Left ventricle myocardium inferior (tissue), 1 donor: ENCODE results near the gene ERLEC1. TPM values are rescaled to one million over a fixed set of nuclear protein-coding genes. Genes with fewer than 3 reads are reported as not detected.
A peak's percentile ranks its signal among the peaks of the same experiment; 100 is the strongest.
"Not testable (repeated sequence)": the region's sequence is repeated elsewhere in the genome, so short reads cannot be mapped to it uniquely, and the experiment has no call there.

Experiments
- DNase-seq: peaks from one replicate; pipeline ENCODE4 v3.0.0-alpha.2; 2020
- H3K27ac ChIP-seq: fragments of 200-600 bp; replicated peaks from 2 replicates; pipeline ENCODE4 v1.8.0; 2021
- H3K27me3 ChIP-seq: fragments of 200-600 bp; 2 replicates; pipeline ENCODE4 v1.8.0; 2021; ENCODE audit warnings: low read depth
- H3K36me3 ChIP-seq: fragments of 200-600 bp; 2 replicates; pipeline ENCODE4 v1.8.0; 2021
- H3K4me1 ChIP-seq: fragments of 200-600 bp; 2 replicates; pipeline ENCODE4 v1.8.0; 2021
- H3K4me3 ChIP-seq: fragments of 200-600 bp; 2 replicates; pipeline ENCODE4 v1.8.0; 2021; ENCODE audit warnings: mild to moderate bottlenecking, moderate library complexity
- H3K9me3 ChIP-seq: fragments of 200-600 bp; replicated peaks from 2 replicates; pipeline ENCODE4 v1.8.0; 2021
- CTCF ChIP-seq: fragments of 200-600 bp; IDR thresholded peaks from 2 replicates; pipeline ENCODE4 v1.8.0; 2021; ENCODE audit warnings: antibody characterized with exemption, mild to moderate bottlenecking, borderline replicate concordance
- intact Hi-C: fragments of 100-400 bp; cut with micrococcal nuclease; formaldehyde crosslinking; loops from one replicate; pipeline ENCODE4 v1.11.0; 2022
- total RNA-seq: library from RNA; stranded (reverse); fragmentation: NEBNext Ultra II Directional; extraction: Animal tissue kit (Norgen Biotek cat#: 25700); gene quantifications from one replicate; pipeline ENCODE4 v1.2.1, GENCODE V29; 2021
- donor health status: DM: no; HTN: yes; CAD: no; lungs with severe emphysema.

ERLEC1 gene
- total RNA-seq, 1 donor from 2014 or later = 44.3 TPM

- Histone ChIP-seq H3K9me3 (peaks cover 17% of the 10 kb centered on the region), H3K36me3 (peaks cover 40% of the 10 kb centered on the region), H3K4me1 (peaks cover 4% of the 10 kb centered on the region), H3K27ac (no peak overlapping the region), H3K4me3 (no peak overlapping the region), H3K27me3 (no peaks in the 10 kb centered on the region)
- intact Hi-C loops = no loop called here
- no peak for TF ChIP-seq CTCF
- no peak for DNase-seq
Observed at GRCh38 chr2:53756644-53757043, 30.2 kb upstream of the ERLEC1 start.

- H3K4me3 ChIP-seq, intact Hi-C loops, H3K27me3 ChIP-seq, DNase-seq, H3K27ac ChIP-seq, H3K4me1 ChIP-seq: not testable (repeated sequence)
- H3K9me3 ChIP-seq = peaks cover 17% of the 10 kb centered on the region
- peaks cover 43% of the 10 kb centered on the region for H3K36me3 ChIP-seq
Observed at GRCh38 chr2:53757206-53757605, 29.6 kb upstream of the ERLEC1 start.

- H3K4me1 ChIP-seq = peaks cover 25% of the 10 kb centered on the region
- H3K9me3 ChIP-seq = no peaks in the 10 kb centered on the region
- no peak for TF ChIP-seq CTCF
- intact Hi-C loops = no loop called here
- H3K4me3 ChIP-seq = no peak overlapping the region
- no peaks in the 10 kb centered on the region for H3K27me3 ChIP-seq
- DNase-seq = no peak
- peaks cover 20% of the 10 kb centered on the region for H3K36me3 ChIP-seq
- H3K27ac ChIP-seq = no peak overlapping the region
Observed at GRCh38 chr2:53765767-53766166, 21.1 kb upstream of the ERLEC1 start.

DNA sequence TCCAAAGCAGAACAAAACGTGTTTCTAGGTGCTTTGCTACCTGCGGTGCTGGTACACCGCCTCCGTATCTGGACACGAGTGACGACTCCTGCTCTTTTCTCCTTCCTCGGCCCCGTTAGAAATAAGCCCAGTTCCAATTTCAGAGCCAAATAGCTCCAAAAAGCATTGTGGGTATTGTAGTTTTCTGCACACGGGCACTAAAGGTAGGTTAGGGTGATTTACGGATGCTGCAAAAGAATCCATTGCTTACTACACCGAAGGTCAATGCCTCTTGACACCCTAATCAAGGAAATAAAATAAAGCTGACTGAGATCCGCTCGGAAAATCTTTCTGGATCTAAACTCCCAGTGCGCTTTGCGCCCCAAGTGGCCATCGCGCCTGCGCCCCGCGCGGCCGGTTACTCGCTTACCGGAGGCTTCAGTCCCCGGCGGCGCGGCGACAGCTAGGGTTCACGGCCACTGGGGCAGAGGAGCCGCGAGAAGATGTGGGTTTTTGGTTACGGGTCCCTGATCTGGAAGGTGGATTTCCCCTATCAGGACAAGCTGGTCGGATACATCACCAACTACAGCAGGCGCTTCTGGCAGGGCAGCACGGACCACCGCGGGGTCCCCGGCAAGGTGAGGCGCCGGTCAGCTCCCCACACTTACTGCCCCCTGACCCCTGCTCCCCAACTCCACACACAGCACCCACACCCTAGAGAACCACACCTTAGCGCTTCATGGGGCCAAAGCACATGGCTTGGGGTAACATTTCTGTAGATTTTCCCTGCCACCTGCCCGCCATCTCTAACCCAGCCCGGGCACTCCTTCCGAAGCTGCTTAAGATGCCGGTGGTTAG is 19.2 kb upstream of the ERLEC1 start, which contains the start of gene CHAC2:
Gene CHAC2, plus strand, starts transcription at position 400 of the 837 bp plus-strand sequence. Its CDS starts 83 bp downstream, at position 483.
- no peaks in the 10 kb centered on the region for H3K9me3 ChIP-seq
- DNase-seq = peak; percentile 87
- peak within 1 kb of the TSS; percentile 79 for H3K4me3 ChIP-seq
- intact Hi-C loops = no loop called here
- peaks cover 25% of the 10 kb centered on the region for H3K4me1 ChIP-seq
- peaks cover 12% of the 10 kb centered on the region for H3K36me3 ChIP-seq
- H3K27ac ChIP-seq = peak within 1 kb of the TSS; percentile 85
- no peaks in the 10 kb centered on the region for H3K27me3 ChIP-seq
- TF ChIP-seq CTCF = peak; percentile 70

DNA sequence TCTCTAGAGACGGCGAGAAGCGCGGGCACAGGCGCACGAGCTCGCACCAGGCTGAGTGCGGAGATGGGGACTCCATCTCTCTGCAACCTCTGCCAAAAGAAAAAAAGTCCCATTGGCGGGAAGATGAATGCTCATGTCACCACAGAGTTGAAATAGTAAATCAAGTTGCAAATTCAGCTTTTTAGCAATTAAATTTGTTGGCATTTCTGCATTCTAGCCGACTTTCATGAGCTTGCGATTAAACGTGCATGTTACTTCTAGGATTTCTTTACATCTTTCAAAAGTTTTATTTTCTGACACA is 18.7 kb upstream of the ERLEC1 start:
- intact Hi-C loops = no loop called here
- Histone ChIP-seq H3K27ac (peak overlapping the region; percentile 85), H3K4me3 (peak overlapping the region; percentile 79), H3K9me3 (no peaks in the 10 kb centered on the region), H3K4me1 (peaks cover 25% of the 10 kb centered on the region), H3K27me3 (no peaks in the 10 kb centered on the region), H3K36me3 (peaks cover 7% of the 10 kb centered on the region)
- TF ChIP-seq CTCF = no peak
- no peak for DNase-seq

GRCh38 chr2:53769318-53769945 is 17.4 kb upstream of the ERLEC1 start:
- H3K36me3 ChIP-seq = no peaks in the 10 kb centered on the region
- TF ChIP-seq CTCF = no peak
- no peaks in the 10 kb centered on the region for H3K27me3 ChIP-seq
- peaks cover 25% of the 10 kb centered on the region for H3K4me1 ChIP-seq
- no peak overlapping the region for H3K27ac ChIP-seq
- intact Hi-C loops = no loop called here
- H3K9me3 ChIP-seq = no peaks in the 10 kb centered on the region
- H3K4me3 ChIP-seq = no peak overlapping the region
- no peak for DNase-seq
